Lower leg skin (tissue), 3 donors: ENCODE measurements around the gene ANKRD33.

Source experiments
- POLR2A ChIP-seq, 2 donors: fragments of 450-650 bp; IDR thresholded peaks; one replicate each; pipeline ENCODE4 v1.6.1; 2016 to 2017; ENCODE audit warnings: antibody characterized with exemption in 2 of 2, mild to moderate bottlenecking in 1 of 2, moderate library complexity in 1 of 2
- TF ChIP-seq, protein P1 (sequence below), 3 donors: fragments of 450-650 bp; IDR thresholded peaks; one replicate each; pipeline ENCODE4 v1.5.1; 2016; ENCODE audit warnings: antibody characterized with exemption in 3 of 3, mild to moderate bottlenecking in 3 of 3, moderate library complexity in 2 of 3

DNA sequence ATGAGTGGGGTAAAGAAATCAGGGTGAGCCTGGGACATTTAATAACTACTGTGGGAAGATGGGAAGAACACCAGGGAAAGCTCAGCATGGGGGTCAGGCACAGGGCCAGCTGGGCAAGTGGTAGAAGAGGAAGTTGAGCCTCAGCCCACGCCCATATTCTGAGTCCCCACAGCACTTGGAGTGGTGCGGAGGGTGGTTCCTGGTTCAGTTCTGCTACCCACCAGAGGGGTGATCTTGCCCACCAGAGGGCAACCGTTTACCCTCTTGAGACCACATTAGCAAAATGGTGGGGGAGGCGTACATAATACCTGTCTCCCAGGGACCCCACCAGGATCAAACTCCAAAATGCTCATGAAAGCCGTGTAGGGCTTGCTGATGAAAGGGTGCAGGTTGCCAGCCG lies 16.8 kb upstream of the ANKRD33 start:
- TF ChIP-seq, protein P1, sequence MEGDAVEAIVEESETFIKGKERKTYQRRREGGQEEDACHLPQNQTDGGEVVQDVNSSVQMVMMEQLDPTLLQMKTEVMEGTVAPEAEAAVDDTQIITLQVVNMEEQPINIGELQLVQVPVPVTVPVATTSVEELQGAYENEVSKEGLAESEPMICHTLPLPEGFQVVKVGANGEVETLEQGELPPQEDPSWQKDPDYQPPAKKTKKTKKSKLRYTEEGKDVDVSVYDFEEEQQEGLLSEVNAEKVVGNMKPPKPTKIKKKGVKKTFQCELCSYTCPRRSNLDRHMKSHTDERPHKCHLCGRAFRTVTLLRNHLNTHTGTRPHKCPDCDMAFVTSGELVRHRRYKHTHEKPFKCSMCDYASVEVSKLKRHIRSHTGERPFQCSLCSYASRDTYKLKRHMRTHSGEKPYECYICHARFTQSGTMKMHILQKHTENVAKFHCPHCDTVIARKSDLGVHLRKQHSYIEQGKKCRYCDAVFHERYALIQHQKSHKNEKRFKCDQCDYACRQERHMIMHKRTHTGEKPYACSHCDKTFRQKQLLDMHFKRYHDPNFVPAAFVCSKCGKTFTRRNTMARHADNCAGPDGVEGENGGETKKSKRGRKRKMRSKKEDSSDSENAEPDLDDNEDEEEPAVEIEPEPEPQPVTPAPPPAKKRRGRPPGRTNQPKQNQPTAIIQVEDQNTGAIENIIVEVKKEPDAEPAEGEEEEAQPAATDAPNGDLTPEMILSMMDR (IDR thresholded peaks at IDR 0.05) = no peak
- no peak for TF ChIP-seq POLR2A (IDR thresholded peaks at IDR 0.05)
